ENCODE measurements around the gene MGAT5.

The MGAT5 gene

GRCh38 chr2:134368009-134368817, 114.3 kb downstream of the MGAT5 start:
- no peak for DNase-seq (ENCODE audit: low read depth in 2 of 2)

GRCh38 chr2:134369220-134369902, 115.5 kb downstream of the MGAT5 start:
- no peak for DNase-seq (ENCODE audit: low read depth in 2 of 2)

GRCh38 chr2:134370655-134371445, 117.0 kb downstream of the MGAT5 start:
- no peak for DNase-seq (ENCODE audit: low read depth in 2 of 2)

- DNase-seq (ENCODE audit: low read depth in 2 of 2), result no peak
Observed at GRCh38 chr2:134372141-134372540, 118.3 kb downstream of the MGAT5 start.

GRCh38 chr2:134372611-134373131, 118.8 kb downstream of the MGAT5 start:
- peak; percentile 29 to 37 for DNase-seq (ENCODE audit: low read depth in 2 of 2)

GRCh38 chr2:134375935-134376334, 122.1 kb downstream of the MGAT5 start:
- DNase-seq (ENCODE audit: low read depth in 2 of 2), result peak; percentile 34 to 47

GRCh38 chr2:134377730-134378129, 123.9 kb downstream of the MGAT5 start:
- no peak for DNase-seq (ENCODE audit: low read depth in 2 of 2)

GRCh38 chr2:134379293-134379692, 125.4 kb downstream of the MGAT5 start:
- no peak for DNase-seq (ENCODE audit: low read depth in 2 of 2)

- no peak for DNase-seq (ENCODE audit: low read depth in 2 of 2)
Observed at GRCh38 chr2:134379722-134380121, 125.8 kb downstream of the MGAT5 start.

GRCh38 chr2:134381141-134381540, 127.3 kb downstream of the MGAT5 start:
- no peak for DNase-seq (ENCODE audit: low read depth in 2 of 2)

GRCh38 chr2:134384131-134384530, 130.3 kb downstream of the MGAT5 start:
- no peak for DNase-seq (ENCODE audit: low read depth in 2 of 2)

- no peak for DNase-seq (ENCODE audit: low read depth in 2 of 2)
Observed at GRCh38 chr2:134385195-134385594, 131.3 kb downstream of the MGAT5 start.

- DNase-seq (ENCODE audit: low read depth in 2 of 2), result no peak
Observed at GRCh38 chr2:134386310-134386709, 132.4 kb downstream of the MGAT5 start.

GRCh38 chr2:134389381-134389780, 135.5 kb downstream of the MGAT5 start:
- DNase-seq (ENCODE audit: low read depth in 2 of 2), result no peak

GRCh38 chr2:134391751-134392160, 137.9 kb downstream of the MGAT5 start:
- DNase-seq (ENCODE audit: low read depth in 2 of 2), result no peak

GRCh38 chr2:134392442-134393074, 138.7 kb downstream of the MGAT5 start:
- DNase-seq (ENCODE audit: low read depth in 2 of 2), result no peak

GRCh38 chr2:134393075-134393461, 139.2 kb downstream of the MGAT5 start:
- no peak for DNase-seq (ENCODE audit: low read depth in 2 of 2)

- no peak for DNase-seq (ENCODE audit: low read depth in 2 of 2)
Observed at GRCh38 chr2:134395779-134396178, 141.9 kb downstream of the MGAT5 start.

- no peak for DNase-seq (ENCODE audit: low read depth in 2 of 2)
Observed at GRCh38 chr2:134396493-134396892, 142.6 kb downstream of the MGAT5 start.

- no peak for DNase-seq (ENCODE audit: low read depth in 2 of 2)
Observed at GRCh38 chr2:134397146-134397896, 143.4 kb downstream of the MGAT5 start.

GRCh38 chr2:134398300-134398699, 144.4 kb downstream of the MGAT5 start:
- peak; percentile 39 to 48 for DNase-seq (ENCODE audit: low read depth in 2 of 2)

All from fibroblast of skin of left biceps (primary cell).